ENCODE measurements around the gene PAN3.

DNA sequence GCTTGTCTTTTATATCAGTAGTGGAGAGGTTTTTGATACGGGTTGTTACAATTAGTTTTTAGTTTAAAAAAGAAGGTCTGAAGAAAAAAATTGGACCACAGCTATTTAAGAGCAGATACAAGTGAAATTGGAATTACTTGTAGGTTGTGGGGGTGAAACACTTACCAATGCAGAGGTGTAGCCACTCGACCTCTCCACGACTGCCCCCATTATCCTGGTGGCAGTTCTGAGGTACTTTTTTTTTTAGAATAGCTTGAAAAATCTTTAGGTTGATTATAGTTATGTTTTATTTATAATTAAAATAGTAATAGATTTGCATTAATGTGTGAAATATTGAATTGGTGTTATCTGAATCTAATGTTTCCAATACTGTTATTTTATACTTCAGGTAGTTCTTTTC, 60.7 kb downstream of the PAN3 start:
- TF ChIP-seq, protein P1, sequence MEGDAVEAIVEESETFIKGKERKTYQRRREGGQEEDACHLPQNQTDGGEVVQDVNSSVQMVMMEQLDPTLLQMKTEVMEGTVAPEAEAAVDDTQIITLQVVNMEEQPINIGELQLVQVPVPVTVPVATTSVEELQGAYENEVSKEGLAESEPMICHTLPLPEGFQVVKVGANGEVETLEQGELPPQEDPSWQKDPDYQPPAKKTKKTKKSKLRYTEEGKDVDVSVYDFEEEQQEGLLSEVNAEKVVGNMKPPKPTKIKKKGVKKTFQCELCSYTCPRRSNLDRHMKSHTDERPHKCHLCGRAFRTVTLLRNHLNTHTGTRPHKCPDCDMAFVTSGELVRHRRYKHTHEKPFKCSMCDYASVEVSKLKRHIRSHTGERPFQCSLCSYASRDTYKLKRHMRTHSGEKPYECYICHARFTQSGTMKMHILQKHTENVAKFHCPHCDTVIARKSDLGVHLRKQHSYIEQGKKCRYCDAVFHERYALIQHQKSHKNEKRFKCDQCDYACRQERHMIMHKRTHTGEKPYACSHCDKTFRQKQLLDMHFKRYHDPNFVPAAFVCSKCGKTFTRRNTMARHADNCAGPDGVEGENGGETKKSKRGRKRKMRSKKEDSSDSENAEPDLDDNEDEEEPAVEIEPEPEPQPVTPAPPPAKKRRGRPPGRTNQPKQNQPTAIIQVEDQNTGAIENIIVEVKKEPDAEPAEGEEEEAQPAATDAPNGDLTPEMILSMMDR (IDR thresholded peaks at IDR 0.05 in 8 of 11, conservative IDR thresholded peaks at IDR 0.05 in 3 of 11) = no peak
- TF ChIP-seq POLR2AphosphoS5 (IDR thresholded peaks at IDR 0.05) (no peak), POLR2A (IDR thresholded peaks at IDR 0.05) (no peak)
